ENCODE results near the gene FANCL. TPM values are rescaled to one million over a fixed set of nuclear protein-coding genes. Genes with fewer than 3 reads are reported as not detected.

The FANCL gene
- total RNA-seq, 1 experiment from 2014 or later: 34.5 TPM

DNA sequence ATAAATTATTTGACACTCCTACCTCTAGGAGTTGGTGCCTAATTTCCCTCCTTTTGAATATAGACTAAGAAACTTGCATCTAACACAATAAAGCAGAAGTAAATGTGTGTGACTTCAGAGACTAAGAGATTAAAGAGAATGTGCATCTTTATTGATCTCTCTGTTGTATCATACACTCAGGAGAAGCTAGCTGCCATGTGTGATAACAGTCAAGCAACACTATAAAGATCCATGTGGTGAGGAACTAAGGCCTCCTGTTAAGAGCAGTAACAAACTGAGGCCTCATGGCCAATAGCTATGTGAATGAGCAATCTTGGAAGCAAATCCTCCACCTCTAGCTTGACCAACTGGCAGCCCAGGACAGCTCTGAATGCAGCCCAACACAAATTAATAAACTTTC, 3.4 kb downstream of the FANCL start:
- Histone ChIP-seq H3K4me1 (ENCODE audit: control insufficient read depth in 1 of 2, insufficient read depth in 2 of 2, low read length in 2 of 2) (peaks cover 13 to 18% of the 10 kb centered on the region in 2 experiments; a peak in 3 of 4 replicates), H3K36me3 (ENCODE audit: control insufficient read depth in 1 of 2, insufficient read depth in 2 of 2, low read length in 2 of 2) (peaks cover 0 to 4% of the 10 kb centered on the region in 2 experiments; a peak in 1 of 4 replicates), H3K9ac (ENCODE audit: low read length) (no peak overlapping the region), H3K4me2 (ENCODE audit: low read length) (no peak overlapping the region), H3K9me3 (ENCODE audit: control insufficient read depth in 1 of 2, insufficient read depth in 1 of 2, low read depth in 1 of 2, low read length in 2 of 2) (no peaks in the 10 kb centered on the region), H3K79me2 (ENCODE audit: insufficient read depth, low read length) (peaks cover 84% of the 10 kb centered on the region), H4K20me1 (ENCODE audit: insufficient read depth) (peaks cover 23% of the 10 kb centered on the region; the same call in 1 of the 2 replicates), H3K9me2 (ENCODE audit: insufficient read depth) (0 out of 2 replicates have a peak, but pooled peaks cover 2% of the 10 kb centered on the region), H3K4me3 (replicated peaks in 1 of 2; ENCODE audit: low read depth in 1 of 2, low read length in 2 of 2) (no peak overlapping the region), H3K27me3 (ENCODE audit: insufficient read depth, low read length) (no peaks in the 10 kb centered on the region), H2AFZ (ENCODE audit: low read depth, low read length, poor library complexity, severe bottlenecking) (no peak overlapping the region), H3K27ac (ENCODE audit: low read depth, low read length) (no peak overlapping the region)
- TF ChIP-seq EGR1 (IDR thresholded peaks at IDR 0.05; ENCODE audit: low read depth) (no peak), POLR2AphosphoS5 (IDR thresholded peaks at IDR 0.05; ENCODE audit: low read depth, low read length) (no peak), ZFX (IDR thresholded peaks at IDR 0.05) (no peak), JUND (IDR thresholded peaks at IDR 0.05) (no peak), POLR2A (IDR thresholded peaks at IDR 0.05; ENCODE audit: borderline replicate concordance, extremely low read depth, insufficient read depth, insufficient read length) (no peak), FOSL1 (IDR thresholded peaks at IDR 0.05; ENCODE audit: low read depth) (no peak), SIN3A (IDR thresholded peaks at IDR 0.05; ENCODE audit: low read depth) (no peak), YY1 (IDR thresholded peaks at IDR 0.05; ENCODE audit: extremely low read depth, insufficient replicate concordance, low read depth, low read length) (no peak), RAD21 (IDR thresholded peaks at IDR 0.05; ENCODE audit: low read depth) (no peak), ELF1 (IDR thresholded peaks at IDR 0.05; ENCODE audit: borderline replicate concordance, low read depth) (no peak), ZNF274 (IDR thresholded peaks at IDR 0.05; ENCODE audit: low read depth, low read length) (no peak), SRF (IDR thresholded peaks at IDR 0.05; ENCODE audit: low read depth) (no peak), SP1 (IDR thresholded peaks at IDR 0.05; ENCODE audit: low read depth) (no peak), CEBPB (IDR thresholded peaks at IDR 0.05; ENCODE audit: low read depth) (no peak), EZH2phosphoT487 (IDR thresholded peaks at IDR 0.05; ENCODE audit: borderline replicate concordance) (no peak), EZH2 (IDR thresholded peaks at IDR 0.05) (no peak)
- TF ChIP-seq, protein P1, sequence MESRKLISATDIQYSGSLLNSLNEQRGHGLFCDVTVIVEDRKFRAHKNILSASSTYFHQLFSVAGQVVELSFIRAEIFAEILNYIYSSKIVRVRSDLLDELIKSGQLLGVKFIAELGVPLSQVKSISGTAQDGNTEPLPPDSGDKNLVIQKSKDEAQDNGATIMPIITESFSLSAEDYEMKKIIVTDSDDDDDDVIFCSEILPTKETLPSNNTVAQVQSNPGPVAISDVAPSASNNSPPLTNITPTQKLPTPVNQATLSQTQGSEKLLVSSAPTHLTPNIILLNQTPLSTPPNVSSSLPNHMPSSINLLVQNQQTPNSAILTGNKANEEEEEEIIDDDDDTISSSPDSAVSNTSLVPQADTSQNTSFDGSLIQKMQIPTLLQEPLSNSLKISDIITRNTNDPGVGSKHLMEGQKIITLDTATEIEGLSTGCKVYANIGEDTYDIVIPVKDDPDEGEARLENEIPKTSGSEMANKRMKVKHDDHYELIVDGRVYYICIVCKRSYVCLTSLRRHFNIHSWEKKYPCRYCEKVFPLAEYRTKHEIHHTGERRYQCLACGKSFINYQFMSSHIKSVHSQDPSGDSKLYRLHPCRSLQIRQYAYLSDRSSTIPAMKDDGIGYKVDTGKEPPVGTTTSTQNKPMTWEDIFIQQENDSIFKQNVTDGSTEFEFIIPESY (IDR thresholded peaks at IDR 0.05; ENCODE audit: extremely low read depth, insufficient replicate concordance, low read length): no peak
- TF ChIP-seq, protein P2, sequence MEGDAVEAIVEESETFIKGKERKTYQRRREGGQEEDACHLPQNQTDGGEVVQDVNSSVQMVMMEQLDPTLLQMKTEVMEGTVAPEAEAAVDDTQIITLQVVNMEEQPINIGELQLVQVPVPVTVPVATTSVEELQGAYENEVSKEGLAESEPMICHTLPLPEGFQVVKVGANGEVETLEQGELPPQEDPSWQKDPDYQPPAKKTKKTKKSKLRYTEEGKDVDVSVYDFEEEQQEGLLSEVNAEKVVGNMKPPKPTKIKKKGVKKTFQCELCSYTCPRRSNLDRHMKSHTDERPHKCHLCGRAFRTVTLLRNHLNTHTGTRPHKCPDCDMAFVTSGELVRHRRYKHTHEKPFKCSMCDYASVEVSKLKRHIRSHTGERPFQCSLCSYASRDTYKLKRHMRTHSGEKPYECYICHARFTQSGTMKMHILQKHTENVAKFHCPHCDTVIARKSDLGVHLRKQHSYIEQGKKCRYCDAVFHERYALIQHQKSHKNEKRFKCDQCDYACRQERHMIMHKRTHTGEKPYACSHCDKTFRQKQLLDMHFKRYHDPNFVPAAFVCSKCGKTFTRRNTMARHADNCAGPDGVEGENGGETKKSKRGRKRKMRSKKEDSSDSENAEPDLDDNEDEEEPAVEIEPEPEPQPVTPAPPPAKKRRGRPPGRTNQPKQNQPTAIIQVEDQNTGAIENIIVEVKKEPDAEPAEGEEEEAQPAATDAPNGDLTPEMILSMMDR (IDR thresholded peaks at IDR 0.05 in 2 of 3, conservative IDR thresholded peaks at IDR 0.05 in 1 of 3; ENCODE audit: borderline replicate concordance in 1 of 3, insufficient read depth in 1 of 3, low read depth in 2 of 3, low read length in 2 of 3): no peak
- ATAC-seq: no peak
- ChIA-PET CTCF (no interaction called here), POLR2A (no interaction called here), RAD21 (ENCODE audit: low non-redundant PET in 1 of 2, low total read pairs in 2 of 2, uncharacterized antibody in 2 of 2, unreplicated experiment in 2 of 2) (no interaction called here)
- no peak for DNase-seq (ENCODE audit: low read depth, low spot score)
- no TSS peak for BruUV-seq (replicated peaks)
- intact Hi-C loops (cut with micrococcal nuclease): no loop called here
